GM10266 (cell line): Measurements from ENCODE around the gene MED12L.

Source experiments
- DNase-seq: peaks from one replicate; pipeline ENCODE4 v3.0.0; 2012; ENCODE audit errors: extremely low spot score
- TF ChIP-seq, protein P1 (sequence below): IDR thresholded peaks from 2 replicates; pipeline ENCODE4 v1.5.1; 2012; ENCODE audit warnings: mild to moderate bottlenecking, low read depth; ENCODE audit not compliant: control insufficient read depth, insufficient read depth; ENCODE audit errors: missing control alignments

MED12L gene

GRCh38 chr3:151093148-151093547, 7.7 kb downstream of the MED12L start:
- TF ChIP-seq, protein P1, sequence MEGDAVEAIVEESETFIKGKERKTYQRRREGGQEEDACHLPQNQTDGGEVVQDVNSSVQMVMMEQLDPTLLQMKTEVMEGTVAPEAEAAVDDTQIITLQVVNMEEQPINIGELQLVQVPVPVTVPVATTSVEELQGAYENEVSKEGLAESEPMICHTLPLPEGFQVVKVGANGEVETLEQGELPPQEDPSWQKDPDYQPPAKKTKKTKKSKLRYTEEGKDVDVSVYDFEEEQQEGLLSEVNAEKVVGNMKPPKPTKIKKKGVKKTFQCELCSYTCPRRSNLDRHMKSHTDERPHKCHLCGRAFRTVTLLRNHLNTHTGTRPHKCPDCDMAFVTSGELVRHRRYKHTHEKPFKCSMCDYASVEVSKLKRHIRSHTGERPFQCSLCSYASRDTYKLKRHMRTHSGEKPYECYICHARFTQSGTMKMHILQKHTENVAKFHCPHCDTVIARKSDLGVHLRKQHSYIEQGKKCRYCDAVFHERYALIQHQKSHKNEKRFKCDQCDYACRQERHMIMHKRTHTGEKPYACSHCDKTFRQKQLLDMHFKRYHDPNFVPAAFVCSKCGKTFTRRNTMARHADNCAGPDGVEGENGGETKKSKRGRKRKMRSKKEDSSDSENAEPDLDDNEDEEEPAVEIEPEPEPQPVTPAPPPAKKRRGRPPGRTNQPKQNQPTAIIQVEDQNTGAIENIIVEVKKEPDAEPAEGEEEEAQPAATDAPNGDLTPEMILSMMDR: no peak
- DNase-seq: no peak

- no peak for DNase-seq
Measured at GRCh38 chr3:151093905-151094304, 8.4 kb downstream of the MED12L start.

DNA sequence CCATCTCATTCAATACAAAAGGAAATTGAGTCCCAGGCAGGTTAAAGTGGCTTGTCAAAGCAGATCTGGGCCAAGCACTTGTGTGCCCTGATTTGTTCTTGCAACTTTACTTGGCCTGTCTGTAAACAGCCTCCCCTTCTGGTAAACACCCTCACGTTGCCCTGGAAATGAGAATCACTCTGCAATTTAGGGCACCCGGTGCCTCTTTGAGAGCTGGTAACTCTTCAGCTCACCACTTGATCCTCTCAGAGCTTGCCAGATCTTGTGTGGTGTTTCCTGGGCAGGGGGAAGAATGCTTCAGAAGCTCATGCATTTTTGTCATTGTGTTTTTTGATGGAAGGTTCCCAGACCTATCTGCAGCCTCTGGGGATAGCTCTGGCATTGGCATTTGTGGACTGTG, 11.3 kb downstream of the MED12L start:
- TF ChIP-seq, protein P1: no peak
- no peak for DNase-seq

More at GRCh38 chr3:151093905-151094304, 8.4 kb downstream of the MED12L start:
- TF ChIP-seq, protein P1: no peak

GRCh38 chr3:151100076-151100475, 14.6 kb downstream of the MED12L start:
- no peak for DNase-seq
- TF ChIP-seq, protein P1: no peak

DNA sequence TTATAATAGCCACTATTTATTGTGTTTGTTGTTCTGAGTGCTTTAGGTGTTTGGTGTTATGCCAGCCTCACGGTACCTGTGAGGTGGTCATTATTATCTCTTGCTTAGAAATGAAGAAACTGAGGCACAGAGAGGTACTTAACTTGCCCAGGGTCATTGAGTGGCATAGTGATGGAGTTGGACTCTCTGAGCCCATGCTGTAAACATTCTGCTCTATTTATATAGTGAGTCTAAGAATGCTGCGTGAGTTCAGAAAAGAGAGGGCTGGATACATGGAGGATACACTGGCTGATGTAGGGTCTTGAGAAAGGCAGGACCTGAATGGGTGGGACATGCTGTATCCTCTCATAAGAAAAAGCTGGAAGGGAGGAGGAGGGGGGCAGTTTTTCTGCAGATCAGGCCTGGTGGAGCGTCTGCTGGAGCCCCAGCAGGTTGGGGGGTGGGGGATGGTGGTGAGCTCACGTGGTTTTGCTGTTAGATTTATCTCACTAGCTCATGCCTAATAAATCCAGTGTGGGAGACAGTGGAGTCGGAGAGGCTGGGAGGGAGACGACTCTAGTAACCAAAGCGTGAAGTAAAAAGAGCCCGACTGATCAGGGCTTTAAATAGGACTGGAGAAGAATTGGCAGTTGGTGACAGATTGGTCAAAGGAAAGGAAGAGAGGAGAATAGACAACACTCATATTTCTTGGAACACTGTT, 16.0 kb downstream of the MED12L start:
- TF ChIP-seq, protein P1: no peak
- DNase-seq: no peak

GRCh38 chr3:151106311-151106710, 20.8 kb downstream of the MED12L start:
- TF ChIP-seq, protein P1: no peak
- no peak for DNase-seq

GRCh38 chr3:151107177-151107576, 21.7 kb downstream of the MED12L start:
- TF ChIP-seq, protein P1: no peak
- DNase-seq: no peak
